Stimulated activated CD4-positive, alpha-beta T cell treated with anti-CD3 and anti-CD28 coated beads, Interleukin-12 subunit alpha, Interleukin-12 subunit beta, amount 100 ng/mL, for 48 hours (primary cell): Measurements from ENCODE around the gene ENTPD6.

Source experiments
- DNase-seq, 3 donors: peaks; one replicate each; pipeline ENCODE4 v3.0.0-alpha.2; 2020; ENCODE audit warnings: low read depth in 2 of 3, low spot score in 1 of 3

The ENTPD6 gene

GRCh38 chr20:25207960-25208534 lies 12.5 kb downstream of the ENTPD6 start:
- no peak for DNase-seq

- DNase-seq: no peak
These were observed 13.9 kb downstream of the ENTPD6 start for GRCh38 chr20:25209400-25209799.

GRCh38 chr20:25209911-25210310 lies 14.4 kb downstream of the ENTPD6 start:
- DNase-seq: no peak

GRCh38 chr20:25211273-25211672 lies 15.8 kb downstream of the ENTPD6 start:
- DNase-seq: no peak

- no peak for DNase-seq
These were observed 16.7 kb downstream of the ENTPD6 start for GRCh38 chr20:25212242-25212641.

GRCh38 chr20:25213566-25214425 lies 18.3 kb downstream of the ENTPD6 start:
- DNase-seq: no peak

- no peak for DNase-seq
These were observed 18.9 kb downstream of the ENTPD6 start for GRCh38 chr20:25214426-25214790.

GRCh38 chr20:25214819-25215218 lies 19.3 kb downstream of the ENTPD6 start:
- no peak for DNase-seq

- DNase-seq: no peak
These were observed 20.0 kb downstream of the ENTPD6 start for GRCh38 chr20:25215521-25215920.

- DNase-seq: no peak
These were observed 20.9 kb downstream of the ENTPD6 start for GRCh38 chr20:25216199-25216945.

- no peak for DNase-seq
These were observed 21.9 kb downstream of the ENTPD6 start for GRCh38 chr20:25217161-25218108.

- no peak for DNase-seq
These were observed 22.6 kb downstream of the ENTPD6 start for GRCh38 chr20:25218109-25218486.

- DNase-seq: no peak
These were observed 23.0 kb downstream of the ENTPD6 start for GRCh38 chr20:25218492-25218891.

- no peak for DNase-seq
These were observed 23.9 kb downstream of the ENTPD6 start for GRCh38 chr20:25219365-25219764.

GRCh38 chr20:25220021-25220730 lies 24.7 kb downstream of the ENTPD6 start:
- DNase-seq: no peak

- no peak for DNase-seq
These were observed 25.5 kb downstream of the ENTPD6 start for GRCh38 chr20:25220810-25221591.

GRCh38 chr20:25221592-25222460 lies 26.3 kb downstream of the ENTPD6 start:
- DNase-seq: no peak

GRCh38 chr20:25222461-25223178 lies 27.1 kb downstream of the ENTPD6 start:
- no peak for DNase-seq
